H9 (cell line): ENCODE results near the gene KATNB1. TPM values are rescaled to one million over a fixed set of nuclear protein-coding genes. Genes with fewer than 3 reads are reported as not detected.

Experiments
- DNase-seq: peaks from one replicate; pipeline ENCODE4 v3.0.0-alpha.2; 2017
- H2AFZ ChIP-seq: one replicate; pipeline ENCODE4 v1.6.1; 2013; ENCODE audit warnings: mild to moderate bottlenecking, low read length, control low read depth, moderate library complexity
- H2AK5ac ChIP-seq: 2 replicates; pipeline ENCODE4 v1.6.1; 2013; ENCODE audit warnings: low read length, control low read depth, mixed read lengths; ENCODE audit not compliant: insufficient read length
- H2BK120ac ChIP-seq: one replicate; pipeline ENCODE4 v1.6.1; 2013; ENCODE audit warnings: low read depth, mild to moderate bottlenecking, low read length, control low read depth, inconsistent platforms; ENCODE audit not compliant: poor library complexity, severe bottlenecking
- H2BK12ac ChIP-seq: 2 replicates; pipeline ENCODE4 v1.6.1; 2013; ENCODE audit warnings: low read length, control low read depth, mixed read lengths, low read depth; ENCODE audit not compliant: insufficient read length
- H2BK15ac ChIP-seq: 2 replicates; pipeline ENCODE4 v1.6.1; 2013; ENCODE audit warnings: low read depth, low read length, control low read depth
- H2BK20ac ChIP-seq: one replicate; pipeline ENCODE4 v1.6.1; 2013; ENCODE audit warnings: low read depth, mild to moderate bottlenecking, low read length, control low read depth, inconsistent platforms; ENCODE audit not compliant: poor library complexity, severe bottlenecking
- H2BK5ac ChIP-seq: 2 replicates; pipeline ENCODE4 v1.6.1; 2013; ENCODE audit warnings: low read length, control low read depth, mixed read lengths; ENCODE audit not compliant: insufficient read length
- H3K14ac ChIP-seq: 2 replicates; pipeline ENCODE4 v1.6.1; 2013; ENCODE audit warnings: low read length, control low read depth; ENCODE audit not compliant: insufficient read depth
- H3K18ac ChIP-seq: 2 replicates; pipeline ENCODE4 v1.6.1; 2013; ENCODE audit warnings: low read depth, mild to moderate bottlenecking, mixed read lengths, low read length, control low read depth; ENCODE audit not compliant: insufficient read length
- H3K23ac ChIP-seq: 2 replicates; pipeline ENCODE4 v1.6.1; 2013; ENCODE audit warnings: low read length, control low read depth, mixed read lengths, low read depth; ENCODE audit not compliant: insufficient read length
- H3K23me2 ChIP-seq: 2 replicates; pipeline ENCODE4 v1.6.1; 2013; ENCODE audit warnings: low read depth, mild to moderate bottlenecking, mixed read lengths, low read length, control low read depth; ENCODE audit not compliant: insufficient read length, poor library complexity, severe bottlenecking
- H3K27ac ChIP-seq: 2 replicates; pipeline ENCODE4 v1.5.1; 2013; ENCODE audit warnings: low read length, control low read depth, mixed read lengths, low read depth; ENCODE audit not compliant: insufficient read length
- H3K27me3 ChIP-seq: 2 replicates; pipeline ENCODE4 v1.6.1; 2013; ENCODE audit warnings: low read length, control low read depth, inconsistent platforms; ENCODE audit not compliant: insufficient read depth
- H3K4ac ChIP-seq: 2 replicates; pipeline ENCODE4 v1.6.1; 2013; ENCODE audit warnings: low read depth, mild to moderate bottlenecking, control low read depth, inconsistent platforms, low read length, moderate library complexity
- H3K4me1 ChIP-seq: 2 replicates; pipeline ENCODE4 v1.6.1; 2013; ENCODE audit warnings: low read length, control low read depth, inconsistent platforms; ENCODE audit not compliant: insufficient read depth
- H3K4me2 ChIP-seq: 2 replicates; pipeline ENCODE4 v1.6.1; 2013; ENCODE audit warnings: low read length, control low read depth, mixed read lengths; ENCODE audit not compliant: insufficient read length, insufficient read depth
- H3K56ac ChIP-seq: 2 replicates; pipeline ENCODE4 v1.6.1; 2013; ENCODE audit warnings: low read depth, mild to moderate bottlenecking, mixed read lengths, low read length, control low read depth; ENCODE audit not compliant: insufficient read length
- H3K79me1 ChIP-seq: 2 replicates; pipeline ENCODE4 v1.6.1; 2013; ENCODE audit warnings: low read depth, mild to moderate bottlenecking, moderate library complexity, low read length, control low read depth, inconsistent platforms; ENCODE audit not compliant: insufficient read depth, poor library complexity, severe bottlenecking
- H3K79me2 ChIP-seq: 2 replicates; pipeline ENCODE4 v1.6.1; 2013; ENCODE audit warnings: low read length, control low read depth, inconsistent platforms; ENCODE audit not compliant: insufficient read depth
- H3K9ac ChIP-seq: 2 replicates; pipeline ENCODE4 v1.6.1; 2013; ENCODE audit warnings: low read length, control low read depth, mixed read lengths; ENCODE audit not compliant: insufficient read length; ENCODE audit errors: extremely low read depth
- H3K9me3 ChIP-seq: one replicate; pipeline ENCODE4 v1.6.1; 2013; ENCODE audit warnings: low read depth, low read length, inconsistent platforms; ENCODE audit not compliant: control insufficient read depth
- H3T11ph ChIP-seq: one replicate; pipeline ENCODE4 v1.6.1; 2013; ENCODE audit warnings: mild to moderate bottlenecking, low read length, control low read depth, inconsistent platforms
- H4K20me1 ChIP-seq: one replicate; pipeline ENCODE4 v1.6.1; 2013; ENCODE audit not compliant: control insufficient read depth, insufficient read length, insufficient read depth
- H4K5ac ChIP-seq: 2 replicates; pipeline ENCODE4 v1.6.1; 2013; ENCODE audit warnings: low read depth, mild to moderate bottlenecking, mixed read lengths, low read length, control low read depth; ENCODE audit not compliant: insufficient read length
- H4K8ac ChIP-seq: replicated peaks from 2 replicates; pipeline ENCODE4 v1.6.1; 2013; ENCODE audit warnings: low read length, control low read depth, mixed read lengths, low read depth; ENCODE audit not compliant: insufficient read length
- H4K91ac ChIP-seq: 2 replicates; pipeline ENCODE4 v1.6.1; 2013; ENCODE audit warnings: low read depth, mild to moderate bottlenecking, moderate library complexity, mixed read lengths, low read length, control low read depth; ENCODE audit not compliant: insufficient read length
- H3K27ac Mint-ChIP-seq, 3 experiments: 2 replicates in 2 of 3; 3 replicates in 1 of 3; pipeline ENCODE4 v1.8.0; 2020 to 2021; ENCODE audit warnings: mixed read lengths in 3 of 3, mild to moderate bottlenecking in 1 of 3, moderate library complexity in 1 of 3
- H3K27me3 Mint-ChIP-seq: 2 replicates; pipeline ENCODE4 v1.8.0; 2021; ENCODE audit warnings: low read depth, mild to moderate bottlenecking, moderate library complexity, mixed read lengths
- H3K36me3 Mint-ChIP-seq, 3 experiments: 2 replicates in 2 of 3; 3 replicates in 1 of 3; pipeline ENCODE4 v1.8.0; 2020 to 2021; ENCODE audit warnings: low read depth in 3 of 3, mixed read lengths in 3 of 3; ENCODE audit not compliant: insufficient read depth in 1 of 3
- H3K4me1 Mint-ChIP-seq, 2 experiments: 2 replicates each; pipeline ENCODE4 v1.8.0; 2020; ENCODE audit warnings: mixed read lengths in 2 of 2
- H3K4me3 Mint-ChIP-seq, 2 experiments: 2 replicates in 1 of 2; 3 replicates in 1 of 2; pipeline ENCODE4 v1.8.0; 2020 to 2021; ENCODE audit warnings: mild to moderate bottlenecking in 2 of 2, mixed read lengths in 2 of 2, moderate library complexity in 1 of 2
- H3K9me3 Mint-ChIP-seq, 2 experiments: 2 replicates in 1 of 2; 3 replicates in 1 of 2; pipeline ENCODE4 v1.8.0; 2020; ENCODE audit warnings: mild to moderate bottlenecking in 2 of 2, mixed read lengths in 2 of 2, moderate library complexity in 1 of 2
- CTCF ChIP-seq: fragments of 200-600 bp; sonication (generic); conservative IDR thresholded peaks from 3 replicates; pipeline ENCODE4 v1.8.0; 2021; ENCODE audit warnings: antibody characterized with exemption, mild to moderate bottlenecking
- WGBS: extraction: QIAGEN DNeasy Blood & Tissue Kit; methylation state at CpG from one replicate; pipeline ENCODE4 v1.1.7; 2013; ENCODE audit warnings: missing lambda C conversion rate, low lambda C conversion rate, mixed read lengths; ENCODE audit not compliant: insufficient read length; ENCODE audit errors: extremely low coverage; 5-methylcytosine and 5-hydroxymethylcytosine counted together
- total RNA-seq: library from RNA; stranded (reverse); gene quantifications from 2 replicates; pipeline ENCODE4 v1.2.1, GENCODE V29; 2021

KATNB1 gene
- total RNA-seq, 1 experiment from 2014 or later = 29.9 TPM

GRCh38 chr16:57755061-57755684, 19.6 kb downstream of the KATNB1 start:
- Histone ChIP-seq H2AK5ac (no peak overlapping the region), H3K4me1 (no peaks in the 10 kb centered on the region; the same call in 1 of the 2 replicates), H3K79me1 (no peaks in the 10 kb centered on the region), H4K5ac (no peak overlapping the region), H4K91ac (no peak overlapping the region), H3K27me3 (no peaks in the 10 kb centered on the region), H3K9ac (no peak overlapping the region), H3K23me2 (no peaks in the 10 kb centered on the region), H3T11ph (no peak overlapping the region), H3K27ac (no peak overlapping the region), H4K20me1 (no peaks in the 10 kb centered on the region), H2BK5ac (no peak overlapping the region), H2BK12ac (no peak overlapping the region), H2BK15ac (no peak overlapping the region), H3K18ac (no peak overlapping the region), H2BK120ac (no peak overlapping the region), H3K9me3 (no peaks in the 10 kb centered on the region), H3K4ac (no peak overlapping the region), H2BK20ac (no peak overlapping the region), H3K4me2 (no peak overlapping the region), H2AFZ (no peak overlapping the region), H3K23ac (no peak overlapping the region), H4K8ac (no peak overlapping the region), H3K79me2 (no peaks in the 10 kb centered on the region), H3K14ac (no peak overlapping the region), H3K56ac (no peak overlapping the region)
- H3K4me1 Mint-ChIP-seq = peaks cover 5 to 8% of the 10 kb centered on the region in 2 experiments
- H3K27ac Mint-ChIP-seq = peak overlapping the region in 1 of 3 experiments; percentile 20; a peak in 1 of 7 replicates
- H3K27me3 Mint-ChIP-seq = no peaks in the 10 kb centered on the region
- H3K4me3 Mint-ChIP-seq = no peak overlapping the region
- no peaks in the 10 kb centered on the region for H3K9me3 Mint-ChIP-seq
- peaks cover 4 to 33% (median 25%) of the 10 kb centered on the region in 3 experiments; a peak in 6 of 7 replicates for H3K36me3 Mint-ChIP-seq
- peak; percentile 31; the same call in 2 of the 3 replicates for TF ChIP-seq CTCF
- no CpG with 5 or more reads among the region's 24 CpGs for WGBS
- DNase-seq = no peak
